ENCODE measurements around the gene CCDC74A. TPM values are rescaled to one million over a fixed set of nuclear protein-coding genes. Genes with fewer than 3 reads are reported as not detected.
A peak's percentile ranks its signal among the peaks of the same experiment; 100 is the strongest.
"Not testable (repeated sequence)": the region's sequence is repeated elsewhere in the genome, so short reads cannot be mapped to it uniquely, and the experiment has no call there.

The CCDC74A gene
- polyA plus RNA-seq, 1 experiment, result 14.1 TPM

- ChIA-PET CTCF (no interaction called here), POLR2A (interaction anchor here (0.6 kb wide), 1 partner anchor 1303 kb away, joined by 4 read pairs; no protein-coding TSS in a partner anchor)
- no peak overlapping the region for H3K4me3 ChIP-seq (ENCODE audit: low read depth, low read length)
- no peaks in the 10 kb centered on the region for H3K27me3 ChIP-seq (ENCODE audit: control insufficient read depth, insufficient read depth, low read length)
- no peak for DNase-seq (ENCODE audit: low read depth)
- H3K36me3 ChIP-seq (ENCODE audit: control insufficient read depth, insufficient read depth, low read length), result peaks cover 6% of the 10 kb centered on the region
- no peak for TF ChIP-seq CTCF (IDR thresholded peaks at IDR 0.05; ENCODE audit: insufficient read depth, low read depth, low read length)
Observed at GRCh38 chr2:131488306-131489205, 39.1 kb upstream of the CCDC74A start.

- H3K36me3 ChIP-seq (ENCODE audit: control insufficient read depth, insufficient read depth, low read length); H3K27me3 ChIP-seq (ENCODE audit: control insufficient read depth, insufficient read depth, low read length); DNase-seq (ENCODE audit: low read depth); POLR2A ChIA-PET; CTCF ChIA-PET: not testable (repeated sequence)
- H3K4me3 ChIP-seq (ENCODE audit: low read depth, low read length), result peak overlapping the region; percentile 95
Observed at GRCh38 chr2:131490616-131491468, 36.8 kb upstream of the CCDC74A start.

- DNase-seq (ENCODE audit: low read depth), result not testable (repeated sequence)
Observed at GRCh38 chr2:131491469-131491836, 36.2 kb upstream of the CCDC74A start.

GRCh38 chr2:131492015-131492417, 35.7 kb upstream of the CCDC74A start, which contains the start of gene MZT2A:
Gene MZT2A (minus strand): TSS chr2:131492397. CDS start chr2:131492376, 21 bp downstream.
- CTCF ChIA-PET, result interaction anchor here (0.9 to 2.6 kb wide), 11 partner anchors 9 to 338 kb away, joined by 3 to 15 read pairs (median 5); partner anchors contain the start of gene CCDC74A
- H3K36me3 ChIP-seq (ENCODE audit: control insufficient read depth, insufficient read depth, low read length); POLR2A ChIA-PET; DNase-seq (ENCODE audit: low read depth); H3K27me3 ChIP-seq (ENCODE audit: control insufficient read depth, insufficient read depth, low read length): not testable (repeated sequence)
- H3K4me3 ChIP-seq (ENCODE audit: low read depth, low read length), result peak within 1 kb of the TSS; percentile 95

More at GRCh38 chr2:131491469-131491836, 36.2 kb upstream of the CCDC74A start:
- CTCF ChIA-PET, result interaction anchor here (0.9 to 2.6 kb wide), 7 partner anchors 8 to 191 kb away, joined by 3 to 10 read pairs (median 6); partner anchors contain the start of gene CCDC74A
- peak overlapping the region; percentile 95 for H3K4me3 ChIP-seq (ENCODE audit: low read depth, low read length)
- POLR2A ChIA-PET; H3K27me3 ChIP-seq (ENCODE audit: control insufficient read depth, insufficient read depth, low read length); H3K36me3 ChIP-seq (ENCODE audit: control insufficient read depth, insufficient read depth, low read length): not testable (repeated sequence)

GRCh38 chr2:131492418-131493198, 35.1 kb upstream of the CCDC74A start:
- Histone ChIP-seq H3K27me3 (ENCODE audit: control insufficient read depth, insufficient read depth, low read length) (no peaks in the 10 kb centered on the region), H3K4me3 (ENCODE audit: low read depth, low read length) (peak overlapping the region; percentile 95), H3K36me3 (ENCODE audit: control insufficient read depth, insufficient read depth, low read length) (peaks cover 6% of the 10 kb centered on the region; the same call in 1 of the 2 replicates)
- ChIA-PET POLR2A (no interaction called here), CTCF (interaction anchor here (0.8 to 2.6 kb wide), 15 partner anchors 10 to 339 kb away, joined by 3 to 15 read pairs (median 4); partner anchors contain the start of gene CCDC74A)
- TF ChIP-seq CTCF (IDR thresholded peaks at IDR 0.05; ENCODE audit: insufficient read depth, low read depth, low read length), result peak; percentile 89
- DNase-seq (ENCODE audit: low read depth), result peak; percentile 34
